Vagina (tissue), 2 donors: ENCODE results near the gene RAP1A. TPM values are rescaled to one million over a fixed set of nuclear protein-coding genes. Genes with fewer than 3 reads are reported as not detected.
"Not testable (repeated sequence)": the region's sequence is repeated elsewhere in the genome, so short reads cannot be mapped to it uniquely, and the experiment has no call there.

Experiments
- DNase-seq, 2 donors: peaks; one replicate each; pipeline ENCODE4 v3.0.0-alpha.2; 2017; ENCODE audit errors: extremely low spot score in 2 of 2
- H3K27ac ChIP-seq: fragments of 200-600 bp; sonication (generic); one replicate; pipeline ENCODE4 v1.5.1; 2019
- H3K27me3 ChIP-seq: fragments of 200-600 bp; sonication (generic); one replicate; pipeline ENCODE4 v1.5.1; 2019
- H3K36me3 ChIP-seq, 2 donors: fragments of 200-600 bp; sonication (generic); one replicate each; pipeline ENCODE4 v1.5.1; 2017 to 2019
- H3K4me1 ChIP-seq: fragments of 200-600 bp; sonication (generic); one replicate; pipeline ENCODE4 v1.5.1; 2019
- H3K4me3 ChIP-seq, 2 donors: fragments of 200-600 bp; sonication (generic); 1 replicate in 1 of 2; 2 replicates in 1 of 2; pipeline ENCODE4 v1.5.1; 2016 to 2019
- H3K9me3 ChIP-seq: fragments of 200-600 bp; sonication (generic); one replicate; pipeline ENCODE4 v1.5.1; 2019
- CTCF ChIP-seq, 3 experiments: fragments of 450-650 bp in 2 of 3; fragments of 200-600 bp in 1 of 3; sonication (generic) in 1 of 3; IDR thresholded peaks; one replicate each; pipeline ENCODE4 v1.5.1; 2017 to 2019; ENCODE audit warnings: antibody characterized with exemption in 3 of 3, mild to moderate bottlenecking in 2 of 3, moderate library complexity in 2 of 3
- POLR2A ChIP-seq, 2 donors: fragments of 450-650 bp; IDR thresholded peaks; one replicate each; pipeline ENCODE4 v1.6.1; 2017; ENCODE audit warnings: antibody characterized with exemption in 2 of 2, mild to moderate bottlenecking in 2 of 2, moderate library complexity in 2 of 2
- POLR2AphosphoS5 ChIP-seq, 2 donors: sonication (generic); formaldehyde crosslinking; IDR thresholded peaks; one replicate each; pipeline ENCODE4 v1.9.0; 2017; ENCODE audit warnings: antibody characterized with exemption in 2 of 2, mild to moderate bottlenecking in 2 of 2, low read depth in 1 of 2; ENCODE audit not compliant: insufficient read depth in 1 of 2
- intact Hi-C: fragments of 100-400 bp; cut with DNase I; formaldehyde crosslinking; loops from one replicate; pipeline ENCODE4 v1.15.1; 2023
- total RNA-seq: library from RNA; depleted of rRNA; stranded (reverse); fragments of >200 nt; gene quantifications from one replicate; pipeline ENCODE4 v1.2.3, GENCODE V29; 2016

RAP1A gene
- total RNA-seq, 1 donor from 2014 or later = 52.5 TPM

GRCh38 chr1:111602302-111602701 lies 17.3 kb upstream of the RAP1A start:
- H3K27me3 ChIP-seq = no peaks in the 10 kb centered on the region
- no peak for DNase-seq
- TF ChIP-seq POLR2AphosphoS5 (IDR thresholded peaks at IDR 0.05; ENCODE audit: insufficient read depth in 1 of 2, low read depth in 1 of 2) (no peak), CTCF (IDR thresholded peaks at IDR 0.05) (no peak), POLR2A (IDR thresholded peaks at IDR 0.05) (no peak)
- intact Hi-C loops = loop anchor here (10.0 kb wide), 1 partner anchor 88 kb away; no protein-coding TSS in a partner anchor
- H3K4me3 ChIP-seq = no peak overlapping the region
- H3K4me1 ChIP-seq = peaks cover 10% of the 10 kb centered on the region
- no peak overlapping the region for H3K27ac ChIP-seq
- no peaks in the 10 kb centered on the region for H3K9me3 ChIP-seq
- H3K36me3 ChIP-seq = no peaks in the 10 kb centered on the region

DNA sequence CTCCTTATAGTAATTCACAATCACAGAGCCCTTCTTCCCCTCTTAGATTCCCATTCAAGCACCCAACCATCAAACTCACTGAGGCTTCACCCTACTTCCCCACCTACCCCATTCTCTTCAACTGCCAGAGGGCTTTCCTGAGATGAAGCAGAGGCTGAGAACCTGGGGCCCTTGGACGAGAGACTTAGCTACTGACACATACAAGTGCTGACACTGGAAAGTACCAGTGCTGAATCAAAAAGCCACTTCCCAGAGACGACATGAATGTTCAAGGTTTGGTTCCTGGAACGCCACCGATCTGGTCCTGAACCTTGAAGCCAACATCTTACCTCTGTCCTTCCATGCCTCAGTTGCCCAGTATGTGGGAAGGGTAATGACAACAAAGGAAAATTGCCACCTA lies 16.6 kb upstream of the RAP1A start:
- no peaks in the 10 kb centered on the region for H3K27me3 ChIP-seq
- TF ChIP-seq POLR2AphosphoS5 (IDR thresholded peaks at IDR 0.05; ENCODE audit: insufficient read depth in 1 of 2, low read depth in 1 of 2) (no peak), POLR2A (IDR thresholded peaks at IDR 0.05) (no peak), CTCF (IDR thresholded peaks at IDR 0.05) (no peak)
- no peaks in the 10 kb centered on the region for H3K36me3 ChIP-seq
- intact Hi-C loops = loop anchor here (10.0 kb wide), 1 partner anchor 88 kb away; no protein-coding TSS in a partner anchor
- H3K27ac ChIP-seq = no peak overlapping the region
- no peaks in the 10 kb centered on the region for H3K9me3 ChIP-seq
- DNase-seq = no peak
- no peak overlapping the region for H3K4me3 ChIP-seq
- peaks cover 8% of the 10 kb centered on the region for H3K4me1 ChIP-seq

- no peak overlapping the region for H3K4me3 ChIP-seq
- peaks cover 8% of the 10 kb centered on the region for H3K4me1 ChIP-seq
- H3K36me3 ChIP-seq = no peaks in the 10 kb centered on the region
- TF ChIP-seq POLR2AphosphoS5 (IDR thresholded peaks at IDR 0.05; ENCODE audit: insufficient read depth in 1 of 2, low read depth in 1 of 2) (no peak), CTCF (IDR thresholded peaks at IDR 0.05) (no peak), POLR2A (IDR thresholded peaks at IDR 0.05) (no peak)
- intact Hi-C loops = loop anchor here (10.0 kb wide), 1 partner anchor 89 kb away; no protein-coding TSS in a partner anchor
- H3K9me3 ChIP-seq = no peaks in the 10 kb centered on the region
- H3K27ac ChIP-seq = no peak overlapping the region
- no peak for DNase-seq
- H3K27me3 ChIP-seq = no peaks in the 10 kb centered on the region
Observed at GRCh38 chr1:111603979-111604378, 15.6 kb upstream of the RAP1A start.

DNA sequence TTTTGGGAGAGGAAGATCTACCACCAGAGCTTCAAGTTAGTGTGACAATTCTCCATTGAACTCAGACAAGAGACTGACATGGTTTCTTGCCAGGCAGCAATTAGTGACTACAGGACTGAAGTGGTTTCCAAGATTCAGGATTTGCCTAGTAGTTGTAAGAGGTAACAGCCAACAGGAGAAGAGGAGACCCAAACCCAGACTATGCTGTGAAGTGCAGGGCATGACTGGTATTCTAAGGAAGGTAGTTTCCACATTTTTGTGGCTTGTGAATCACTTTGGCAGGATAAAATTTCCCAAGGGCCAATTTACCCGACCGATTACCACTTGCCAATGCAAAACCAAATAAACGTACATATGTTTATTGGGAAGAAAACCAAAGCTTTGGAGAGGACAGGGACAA lies 14.7 kb upstream of the RAP1A start:
- no peaks in the 10 kb centered on the region for H3K9me3 ChIP-seq
- peaks cover 8% of the 10 kb centered on the region for H3K4me1 ChIP-seq
- H3K36me3 ChIP-seq = no peaks in the 10 kb centered on the region
- no peaks in the 10 kb centered on the region for H3K27me3 ChIP-seq
- TF ChIP-seq POLR2A (IDR thresholded peaks at IDR 0.05) = no peak
- TF ChIP-seq POLR2AphosphoS5 (IDR thresholded peaks at IDR 0.05; ENCODE audit: insufficient read depth in 1 of 2, low read depth in 1 of 2) = no peak
- TF ChIP-seq CTCF (IDR thresholded peaks at IDR 0.05) = no peak
- DNase-seq = no peak
- H3K4me3 ChIP-seq = no peak overlapping the region
- H3K27ac ChIP-seq = no peak overlapping the region
- intact Hi-C loops = loop anchor here (10.0 kb wide), 1 partner anchor 90 kb away; no protein-coding TSS in a partner anchor

GRCh38 chr1:111605576-111605975 lies 14.0 kb upstream of the RAP1A start:
- H3K27ac ChIP-seq = no peak overlapping the region
- no peak for DNase-seq
- H3K36me3 ChIP-seq = no peaks in the 10 kb centered on the region

DNA sequence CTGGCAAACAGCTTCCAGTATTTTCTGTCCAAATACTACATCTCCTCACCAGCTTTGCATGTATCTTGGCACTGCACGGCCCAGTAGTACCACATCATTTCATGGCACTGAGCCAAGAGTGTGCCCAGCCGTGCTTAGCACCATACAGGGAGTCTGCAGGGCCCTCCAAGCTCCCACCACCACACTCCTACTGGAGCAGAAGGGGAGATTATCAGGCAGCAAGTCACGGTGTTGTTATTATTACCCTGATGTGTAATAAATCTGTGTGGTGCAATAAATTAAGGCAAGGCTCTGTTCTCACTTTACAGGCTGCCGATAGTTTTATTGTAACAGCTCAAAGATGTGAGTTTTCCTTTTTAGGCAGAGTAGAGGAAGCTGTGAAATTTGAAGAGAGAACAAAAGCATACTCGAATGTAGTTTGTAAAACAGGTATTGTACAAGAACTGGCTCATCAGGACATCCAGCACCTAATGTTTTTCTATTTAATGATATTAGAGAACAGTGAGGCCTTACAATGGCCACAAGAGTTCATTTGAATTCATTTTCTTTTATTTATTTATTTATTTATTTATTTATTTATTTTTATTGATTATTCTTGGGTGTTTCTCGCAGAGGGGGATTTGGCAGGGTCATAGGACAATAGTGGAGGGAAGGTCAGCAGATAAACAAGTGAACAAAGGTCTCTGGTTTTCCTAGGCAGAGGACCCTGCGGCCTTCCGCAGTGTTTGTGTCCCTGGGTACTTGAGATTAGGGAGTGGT lies 13.0 kb upstream of the RAP1A start:
- not testable (repeated sequence) for H3K9me3 ChIP-seq, DNase-seq, H3K36me3 ChIP-seq, H3K27me3 ChIP-seq, H3K4me1 ChIP-seq, H3K4me3 ChIP-seq, H3K27ac ChIP-seq
- intact Hi-C loops = loop anchor here (10.0 kb wide), 1 partner anchor 92 kb away; no protein-coding TSS in a partner anchor

More at GRCh38 chr1:111605576-111605975, 14.0 kb upstream of the RAP1A start:
- Histone ChIP-seq H3K4me3 (no peak overlapping the region), H3K4me1 (peaks cover 8% of the 10 kb centered on the region), H3K27me3 (no peaks in the 10 kb centered on the region), H3K9me3 (no peaks in the 10 kb centered on the region)
- intact Hi-C loops = loop anchor here (10.0 kb wide), 1 partner anchor 91 kb away; no protein-coding TSS in a partner anchor
- TF ChIP-seq POLR2A (IDR thresholded peaks at IDR 0.05) = no peak
- TF ChIP-seq POLR2AphosphoS5 (IDR thresholded peaks at IDR 0.05; ENCODE audit: insufficient read depth in 1 of 2, low read depth in 1 of 2) = no peak
- no peak for TF ChIP-seq CTCF (IDR thresholded peaks at IDR 0.05)

DNA sequence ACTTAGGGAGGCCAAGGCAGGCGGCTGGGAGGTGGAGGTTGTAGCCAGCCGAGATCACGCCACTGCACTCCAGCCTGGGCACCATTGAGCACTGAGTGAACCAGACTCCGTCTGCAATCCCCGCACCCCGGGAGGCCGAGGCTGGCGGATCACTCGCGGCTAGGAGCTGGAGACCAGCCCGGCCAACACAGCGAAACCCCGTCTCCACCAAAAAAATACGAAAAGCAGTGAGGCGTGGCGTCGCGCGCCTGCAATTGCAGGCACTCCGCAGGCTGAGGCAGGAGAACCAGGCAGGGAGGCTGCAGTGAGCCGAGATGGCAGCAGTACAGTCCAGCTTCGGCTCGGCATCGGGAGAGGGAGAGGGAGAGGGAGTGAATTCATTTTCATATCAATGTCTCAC lies 11.1 kb upstream of the RAP1A start:
- not testable (repeated sequence) for H3K27me3 ChIP-seq, DNase-seq, H3K36me3 ChIP-seq, H3K4me1 ChIP-seq, H3K9me3 ChIP-seq, H3K4me3 ChIP-seq, H3K27ac ChIP-seq
- intact Hi-C loops = loop anchor here (10.0 kb wide), 1 partner anchor 94 kb away; no protein-coding TSS in a partner anchor
